Right hindlimb (tissue), 1 donor: ENCODE data around the gene LRRK1.

Experiments
- DNase-seq: peaks from one replicate; pipeline ENCODE4 v3.0.0-alpha.2; 2018

The LRRK1 gene

GRCh38 chr15:100918690-100919480, at the start of gene LRRK1:
TSS of gene LRRK1 (plus strand) at chr15:100919357. CDS start at chr15:100924633, 5,276 bp downstream.
- DNase-seq: peak; percentile 62

- peak; percentile 69 for DNase-seq
These were observed 46.0 kb upstream of the LRRK1 start for GRCh38 chr15:100873029-100873677.

- no peak for DNase-seq
These were observed 43.7 kb upstream of the LRRK1 start for GRCh38 chr15:100875495-100875894.

- no peak for DNase-seq
These were observed 43.2 kb upstream of the LRRK1 start for GRCh38 chr15:100875976-100876375.

GRCh38 chr15:100877551-100877950, 41.6 kb upstream of the LRRK1 start:
- DNase-seq: no peak

- no peak for DNase-seq
These were observed 41.0 kb upstream of the LRRK1 start for GRCh38 chr15:100878130-100878529.

GRCh38 chr15:100878648-100879047, 40.5 kb upstream of the LRRK1 start:
- no peak for DNase-seq

GRCh38 chr15:100879061-100879463, 40.1 kb upstream of the LRRK1 start:
- no peak for DNase-seq

GRCh38 chr15:100879464-100880138, 39.6 kb upstream of the LRRK1 start, which contains the start of gene ALDH1A3:
TSS of gene ALDH1A3 (plus strand) at chr15:100879831. CDS start at chr15:100879908, 77 bp downstream.
- DNase-seq: peak; percentile 77

GRCh38 chr15:100880139-100880896, 38.8 kb upstream of the LRRK1 start:
- no peak for DNase-seq

GRCh38 chr15:100880897-100881242, 38.3 kb upstream of the LRRK1 start:
- no peak for DNase-seq

GRCh38 chr15:100881573-100882336, 37.4 kb upstream of the LRRK1 start:
- no peak for DNase-seq

- no peak for DNase-seq
These were observed 34.0 kb upstream of the LRRK1 start for GRCh38 chr15:100885116-100885515.

GRCh38 chr15:100885811-100886210, 33.3 kb upstream of the LRRK1 start:
- no peak for DNase-seq

GRCh38 chr15:100887211-100887913, 31.8 kb upstream of the LRRK1 start:
- DNase-seq: no peak

GRCh38 chr15:100889385-100890050, 29.6 kb upstream of the LRRK1 start:
- DNase-seq: peak; percentile 59

- DNase-seq: no peak
These were observed 29.0 kb upstream of the LRRK1 start for GRCh38 chr15:100890051-100890720.

- DNase-seq: no peak
These were observed 28.3 kb upstream of the LRRK1 start for GRCh38 chr15:100890850-100891249.

- no peak for DNase-seq
These were observed 27.7 kb upstream of the LRRK1 start for GRCh38 chr15:100891307-100892012.

- no peak for DNase-seq
These were observed 27.2 kb upstream of the LRRK1 start for GRCh38 chr15:100892013-100892355.
